Measurements from ENCODE around the gene CACNA1H.

CACNA1H gene

DNA sequence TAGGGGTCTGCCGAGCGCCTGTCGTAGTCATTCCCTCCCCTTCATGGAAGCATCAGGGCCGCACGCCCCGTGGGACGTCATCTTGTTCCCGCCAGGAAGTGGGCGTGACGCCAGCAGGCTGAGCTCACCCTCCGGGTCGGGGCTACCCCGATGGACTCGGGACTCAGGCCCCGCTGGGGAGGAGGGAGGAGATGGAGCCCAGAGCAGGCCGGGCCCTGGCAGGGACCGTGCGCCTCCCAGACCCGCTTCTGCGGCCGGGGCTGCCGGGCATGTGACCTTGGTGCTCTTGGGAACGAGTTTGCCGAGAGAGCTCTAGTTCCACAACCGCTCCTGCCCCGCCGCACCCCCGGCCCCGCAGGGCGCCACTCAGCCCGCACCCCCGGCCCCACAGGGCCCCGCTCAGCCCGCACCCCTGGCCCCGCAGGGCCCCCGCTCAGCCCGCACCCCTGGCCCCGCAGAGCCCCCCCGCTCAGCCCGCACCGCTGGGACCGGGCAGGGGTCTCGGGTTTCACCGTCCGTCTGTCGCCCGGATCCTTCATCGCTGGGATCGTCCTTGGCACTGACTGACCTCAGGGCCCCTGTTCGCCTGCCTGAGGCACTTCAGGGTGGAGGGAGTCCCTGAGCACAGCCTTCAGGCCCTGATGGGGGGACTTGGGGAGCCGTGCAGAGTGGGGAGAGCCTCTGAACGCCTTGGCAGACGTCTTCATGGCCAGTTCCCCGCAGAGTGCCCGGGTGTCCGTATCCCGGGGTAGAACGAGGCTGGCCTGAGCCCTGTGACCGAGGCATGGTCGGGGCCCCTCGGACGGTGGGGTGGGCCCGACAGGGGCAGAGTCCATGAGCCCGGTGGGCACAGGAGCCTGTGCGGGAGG is 5.8 kb downstream of the CACNA1H start:
- no peak for DNase-seq (ENCODE audit: low read depth)

DNA sequence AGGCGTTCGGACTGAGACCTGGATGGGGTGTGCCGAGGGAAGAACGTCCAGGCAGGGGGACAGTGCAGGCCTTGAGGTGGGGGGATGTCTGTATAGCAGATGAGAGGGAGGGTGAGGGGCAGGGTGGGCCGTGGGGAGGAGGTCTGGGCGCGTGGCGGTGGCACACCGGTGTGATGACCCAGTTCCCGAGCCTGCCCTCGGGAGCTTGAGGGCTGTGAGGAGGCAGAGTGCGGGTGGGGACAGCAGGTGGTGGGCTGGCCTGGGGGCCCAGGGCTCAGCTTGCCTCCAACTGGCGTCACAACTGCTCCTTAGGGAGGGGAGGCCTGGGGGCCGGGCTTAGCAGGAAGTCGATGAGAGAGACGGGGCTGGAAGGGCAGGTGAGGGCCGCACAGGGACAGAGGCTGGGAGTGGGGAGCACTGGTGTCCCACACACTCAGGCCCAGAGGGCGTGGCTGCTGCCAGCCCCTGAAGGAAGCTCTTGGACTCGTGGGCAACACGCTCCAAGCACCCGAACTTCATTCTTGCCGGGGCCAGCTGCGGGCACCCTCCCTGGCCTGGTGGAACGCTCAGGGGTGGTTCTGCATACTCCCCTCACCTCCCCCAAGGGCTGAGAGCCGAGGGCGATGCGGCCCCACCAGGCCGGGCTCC is 6.5 kb downstream of the CACNA1H start:
- no peak for DNase-seq (ENCODE audit: low read depth)

DNA sequence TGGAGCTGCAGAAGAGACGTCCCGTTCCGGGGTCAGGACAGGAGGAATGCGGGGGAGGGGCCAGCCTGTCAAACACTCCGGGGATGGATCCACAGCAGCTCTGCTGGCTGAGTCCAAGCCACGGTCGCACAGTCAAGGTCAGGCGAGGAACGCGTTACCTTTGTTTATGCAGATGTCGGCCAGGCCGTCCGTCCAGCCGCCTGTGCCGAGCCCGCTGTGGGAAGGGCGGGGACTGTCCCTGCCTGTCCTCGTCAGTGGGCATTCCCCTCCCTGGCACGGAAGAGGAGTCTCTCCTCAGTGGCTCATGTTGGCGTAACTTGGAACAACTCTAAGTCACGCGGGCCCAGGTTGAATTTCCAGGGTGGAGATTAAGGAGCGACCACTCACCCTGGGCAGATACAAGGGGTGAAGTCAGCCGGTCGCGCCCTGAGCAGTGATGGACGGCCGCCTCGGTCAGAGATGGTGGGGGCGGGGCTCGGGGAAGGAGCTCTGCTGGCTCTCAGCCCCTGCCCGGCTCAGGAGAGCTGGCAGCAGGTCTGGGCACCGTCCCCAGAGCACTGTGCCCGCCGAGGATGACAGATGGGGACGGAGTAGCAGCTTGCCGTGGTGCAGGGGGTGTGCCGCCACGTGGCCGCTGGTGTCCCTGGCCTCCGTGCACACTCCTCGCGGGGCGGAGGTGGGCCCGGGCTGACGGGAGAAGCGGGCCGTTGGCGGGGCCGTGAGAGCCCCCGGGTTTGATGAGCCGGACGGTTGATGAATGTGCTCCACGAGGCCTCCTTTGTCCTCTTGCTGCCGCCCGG is 7.3 kb downstream of the CACNA1H start:
- no peak for DNase-seq (ENCODE audit: low read depth)

- no peak for DNase-seq (ENCODE audit: low read depth)
These were observed 8.0 kb downstream of the CACNA1H start for GRCh38 chr16:1160773-1161348.

GRCh38 chr16:1162701-1163566 is 10.0 kb downstream of the CACNA1H start:
- DNase-seq (ENCODE audit: low read depth) = no peak

DNA sequence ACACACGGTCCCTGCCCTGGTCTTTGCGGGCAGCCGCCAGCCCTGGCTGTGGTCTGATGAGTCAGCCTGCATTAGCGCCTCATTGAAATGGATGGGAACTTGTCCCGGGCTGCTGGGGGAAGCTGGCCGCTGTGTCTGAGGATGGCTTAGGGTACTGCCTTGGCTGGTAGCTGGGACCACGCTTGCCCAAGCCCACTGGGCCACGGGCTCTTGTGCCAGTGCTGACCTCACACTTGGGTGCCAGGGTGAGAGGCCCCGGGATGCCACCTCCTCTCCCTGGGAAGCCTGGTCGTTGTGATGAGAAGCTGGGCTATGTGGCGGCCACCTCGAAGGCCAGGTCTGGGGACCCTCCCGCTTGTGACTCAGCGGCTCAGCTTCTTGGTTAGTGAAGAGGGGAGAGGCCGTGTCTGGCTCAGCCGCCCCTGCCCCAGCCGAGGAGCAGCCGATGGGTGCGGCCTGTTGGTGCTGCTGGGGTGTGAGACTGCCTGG is 10.7 kb downstream of the CACNA1H start:
- DNase-seq (ENCODE audit: low read depth) = no peak

DNA sequence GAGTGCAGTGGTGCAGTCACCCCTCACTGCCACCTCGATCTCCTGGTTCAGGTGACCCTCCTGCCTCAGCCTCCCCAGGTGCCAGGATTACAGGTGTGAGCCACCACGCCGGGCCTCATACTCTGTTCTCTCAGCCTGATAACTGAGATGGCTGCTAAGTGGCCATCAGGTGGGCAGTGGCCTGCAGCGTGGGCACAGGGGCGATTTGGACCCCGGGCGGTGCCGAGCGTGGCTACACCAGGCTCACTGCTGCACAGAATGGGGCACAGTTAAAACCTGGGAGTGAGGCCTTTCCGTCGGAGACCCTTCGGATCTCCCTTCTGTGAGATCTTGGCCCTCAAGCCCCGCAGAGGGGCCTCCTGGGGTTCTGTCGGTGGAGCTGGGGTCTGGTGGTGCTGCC is 11.5 kb downstream of the CACNA1H start:
- no peak for DNase-seq (ENCODE audit: low read depth)

GRCh38 chr16:1164975-1165374 is 12.1 kb downstream of the CACNA1H start:
- no peak for DNase-seq (ENCODE audit: low read depth)

DNA sequence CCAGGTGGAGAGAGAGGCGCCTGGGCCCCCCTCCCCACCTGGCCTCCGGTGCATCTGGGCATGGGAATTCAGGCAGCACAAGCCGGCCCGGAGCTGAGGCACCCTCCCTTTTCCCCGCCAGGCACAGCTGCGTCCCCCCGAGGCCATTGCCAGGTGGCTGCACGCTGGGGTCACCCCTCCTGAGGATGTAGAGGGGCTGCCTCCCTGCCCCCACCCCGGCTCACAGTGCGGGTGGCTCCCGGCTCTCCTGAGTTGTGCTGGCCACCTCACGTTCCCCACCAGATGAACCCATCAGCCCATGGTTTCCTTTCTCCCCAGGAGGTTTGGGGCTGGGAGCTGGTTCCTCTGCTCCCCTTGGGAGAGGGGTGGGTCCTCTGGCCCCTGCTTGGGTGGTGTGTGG is 12.6 kb downstream of the CACNA1H start:
- DNase-seq (ENCODE audit: low read depth) = no peak

DNA sequence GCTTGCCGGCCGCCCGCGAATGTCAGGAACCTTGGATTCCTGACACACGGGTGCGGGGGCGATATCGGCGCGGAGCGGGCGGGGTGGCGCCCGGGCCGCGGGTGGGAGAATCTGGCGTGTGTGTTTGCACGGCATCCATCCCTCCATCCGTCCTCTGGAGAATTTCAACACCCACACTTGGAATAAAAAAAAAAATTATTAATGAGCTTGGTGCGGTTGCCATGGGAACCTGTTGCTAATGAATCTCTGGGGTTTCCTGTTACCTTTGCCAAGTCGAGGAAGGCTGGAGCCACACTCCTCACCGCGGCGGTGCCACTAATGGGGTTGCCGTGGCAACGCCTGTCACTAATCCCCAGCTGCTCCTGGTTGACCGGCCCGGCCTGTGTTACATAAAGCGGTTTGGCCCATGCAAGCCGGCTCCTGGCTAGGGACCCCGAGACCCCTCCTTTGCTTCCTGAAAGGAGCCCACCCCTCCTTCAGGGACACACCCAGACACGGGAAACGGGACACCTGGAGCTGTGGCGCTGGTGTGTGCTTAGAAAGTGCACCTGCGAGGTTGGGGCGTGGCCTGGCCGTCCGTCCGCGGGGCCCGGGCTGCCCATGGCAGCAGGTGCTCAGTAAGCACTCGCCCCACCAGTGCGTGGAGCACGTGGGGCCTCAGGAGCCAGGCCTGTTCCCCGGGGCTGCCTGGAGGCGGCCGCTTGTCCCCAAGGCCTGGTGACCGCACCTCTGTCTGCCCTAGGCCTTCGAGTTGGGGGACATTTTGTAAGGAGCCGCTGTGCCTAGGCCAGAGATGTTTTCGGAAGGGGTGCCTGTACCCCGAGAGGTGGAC is 14.6 kb downstream of the CACNA1H start:
- DNase-seq (ENCODE audit: low read depth) = no peak

- DNase-seq (ENCODE audit: low read depth) = no peak
These were observed 15.9 kb downstream of the CACNA1H start for GRCh38 chr16:1168837-1169236.

DNA sequence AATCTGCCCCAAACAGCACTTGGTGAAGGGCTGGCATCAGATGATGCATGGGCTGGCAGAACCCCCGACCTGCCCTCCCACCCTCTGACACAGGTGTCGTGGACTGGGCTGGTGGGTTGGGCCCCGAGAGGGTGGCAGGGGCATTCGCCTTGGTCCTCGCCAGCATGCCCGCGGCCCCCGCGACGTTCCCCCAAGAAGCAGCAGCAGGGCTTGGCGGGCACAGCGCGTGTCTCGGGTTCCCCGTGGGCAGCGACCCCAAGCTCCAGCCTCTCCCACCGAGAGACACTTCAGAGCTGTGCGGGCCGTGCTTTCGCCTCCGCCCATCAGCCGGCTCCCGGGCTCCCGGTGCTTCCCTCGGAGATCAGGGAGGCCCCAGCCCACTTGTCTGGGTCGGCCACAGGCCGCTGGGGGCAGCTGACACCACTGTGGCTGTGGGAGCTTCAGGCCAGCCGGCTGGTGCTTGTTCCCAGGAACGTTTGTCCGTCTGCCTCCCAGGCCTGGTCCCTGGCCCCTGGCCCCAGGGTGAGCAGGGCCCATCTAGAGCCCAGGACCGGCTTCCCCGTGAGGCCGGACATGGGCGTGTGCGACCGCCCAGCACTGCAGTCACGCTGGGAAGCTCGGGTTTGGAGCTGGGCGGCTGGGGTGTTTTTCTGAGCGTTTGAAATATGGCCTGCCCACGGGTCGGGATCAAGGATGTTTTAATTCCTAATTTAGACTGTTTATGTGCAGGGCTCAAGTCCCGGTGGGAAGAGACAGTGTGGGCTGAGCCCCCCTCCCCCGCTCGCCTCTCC is 16.6 kb downstream of the CACNA1H start:
- no peak for DNase-seq (ENCODE audit: low read depth)

DNA sequence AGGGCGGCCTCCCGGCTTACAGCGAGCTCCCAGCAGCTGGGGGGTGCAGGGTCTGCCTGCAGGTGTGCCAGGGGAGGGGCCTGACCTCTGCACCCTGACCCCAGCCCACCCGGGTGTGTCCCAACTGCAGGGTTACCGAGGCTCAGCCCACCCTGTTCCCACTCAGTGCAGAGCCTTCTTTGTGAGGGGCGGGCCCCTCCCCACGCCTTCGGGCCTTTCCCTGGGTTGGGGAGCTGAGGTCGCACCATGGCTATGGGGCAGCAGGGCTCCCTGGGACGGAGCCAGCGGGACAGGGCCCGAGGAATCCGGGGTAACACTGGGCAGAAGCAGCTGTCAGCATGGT is 17.1 kb downstream of the CACNA1H start:
- no peak for DNase-seq (ENCODE audit: low read depth)

GRCh38 chr16:1171001-1171400 is 18.1 kb downstream of the CACNA1H start:
- no peak for DNase-seq (ENCODE audit: low read depth)

GRCh38 chr16:1171854-1172428 is 19.0 kb downstream of the CACNA1H start:
- DNase-seq (ENCODE audit: low read depth) = no peak

- no peak for DNase-seq (ENCODE audit: low read depth)
These were observed 19.7 kb downstream of the CACNA1H start for GRCh38 chr16:1172651-1173050.

DNA sequence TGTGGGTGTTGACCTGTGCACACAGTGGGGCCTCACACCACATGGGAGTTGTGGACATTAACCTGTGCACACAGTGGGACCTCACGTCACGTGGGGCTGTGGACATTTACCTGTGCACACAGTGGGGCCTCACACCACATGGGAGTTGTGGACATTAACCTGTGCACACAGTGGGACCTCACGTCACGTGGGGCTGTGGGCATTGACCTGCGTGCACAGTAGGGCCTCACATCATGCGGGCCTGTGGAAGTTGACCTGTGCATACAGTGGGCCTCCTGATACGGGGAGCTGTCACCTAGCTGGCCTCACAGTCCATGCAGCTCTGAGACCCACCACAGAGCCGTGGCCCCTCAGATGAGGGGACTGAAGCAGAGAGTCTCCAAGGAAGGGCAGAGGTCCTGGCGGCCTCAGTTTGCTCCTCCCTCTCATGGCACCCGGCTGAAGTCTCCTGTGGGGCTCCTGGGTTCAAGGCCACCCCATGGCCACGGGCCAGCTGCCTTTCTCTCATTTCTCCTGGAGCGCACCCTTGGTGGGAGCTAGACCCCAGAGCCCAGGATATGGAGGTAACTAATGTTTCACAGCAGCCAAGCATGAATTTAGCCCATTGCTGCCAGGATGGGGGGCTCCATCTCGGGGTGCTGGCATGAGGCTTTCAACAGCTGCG is 21.0 kb downstream of the CACNA1H start:
- no peak for DNase-seq (ENCODE audit: low read depth)

DNA sequence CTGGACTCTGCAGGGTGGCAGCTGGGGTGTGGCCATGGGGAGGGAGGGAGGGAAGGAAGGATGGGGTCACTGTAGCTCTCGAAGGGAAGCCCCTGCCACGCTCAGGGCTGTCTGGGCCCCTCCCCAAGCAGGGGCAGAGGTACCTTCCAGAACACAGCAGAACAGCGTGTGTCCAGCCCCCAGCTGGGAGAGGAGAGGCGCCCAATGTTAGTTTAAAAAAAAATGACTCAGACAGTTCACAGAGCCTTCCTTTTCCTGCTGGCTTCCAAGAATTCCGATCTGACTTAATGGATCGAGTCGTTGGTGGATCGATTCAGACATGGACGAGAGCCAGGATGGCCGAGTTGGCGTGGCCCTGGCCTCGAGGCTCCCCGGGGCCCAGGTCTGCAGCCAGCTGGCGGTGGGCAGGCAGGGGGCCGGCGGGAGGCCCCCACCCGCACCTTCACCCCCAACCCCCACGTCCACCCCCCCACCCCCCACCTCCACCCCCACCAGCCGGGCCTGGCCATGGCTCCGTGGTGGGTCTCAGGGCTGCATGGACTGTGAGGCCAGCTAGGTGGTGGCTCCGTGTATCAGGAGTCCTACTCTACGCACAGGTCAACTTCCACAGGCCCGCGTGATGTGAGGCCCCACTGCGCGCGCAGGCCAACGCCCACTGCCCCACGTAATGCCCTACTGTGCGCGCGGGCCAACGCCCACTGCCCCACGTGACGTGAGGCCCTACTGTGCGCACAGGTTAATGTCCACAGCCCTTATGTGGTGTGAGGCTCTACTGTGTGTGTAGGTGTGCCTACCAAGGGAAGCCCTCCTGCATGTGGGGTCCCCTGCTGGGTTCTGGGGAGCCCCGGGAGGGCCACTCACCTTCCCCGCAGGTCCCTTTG is 21.8 kb downstream of the CACNA1H start:
- no peak for DNase-seq (ENCODE audit: low read depth)

All from stimulated activated CD8-positive, alpha-beta memory T cell treated with anti-CD3 and anti-CD28 coated beads, Interleukin-12 subunit alpha, Interleukin-12 subunit beta, amount 100 ng/mL, for 1 hour (primary cell).